GM19193 (cell line): ENCODE results near the gene TIAM1.

Experiments used
- POLR2A ChIP-seq: IDR thresholded peaks from 4 replicates; pipeline ENCODE4 v1.6.1; 2011; ENCODE audit not compliant: insufficient read depth, insufficient read length; ENCODE audit errors: extremely low read depth

The TIAM1 gene

GRCh38 chr21:31364253-31364945, 20.3 kb upstream of the TIAM1 start:
- no peak for TF ChIP-seq POLR2A

GRCh38 chr21:31363720-31364119, 19.7 kb upstream of the TIAM1 start:
- no peak for TF ChIP-seq POLR2A

GRCh38 chr21:31360717-31361116, 16.7 kb upstream of the TIAM1 start:
- no peak for TF ChIP-seq POLR2A

- no peak for TF ChIP-seq POLR2A
Observed at GRCh38 chr21:31358158-31358557, 14.1 kb upstream of the TIAM1 start.

- TF ChIP-seq POLR2A = no peak
Observed at GRCh38 chr21:31356440-31356839, 12.4 kb upstream of the TIAM1 start.

- no peak for TF ChIP-seq POLR2A
Observed at GRCh38 chr21:31354604-31355443, 10.8 kb upstream of the TIAM1 start.

- no peak for TF ChIP-seq POLR2A
Observed at GRCh38 chr21:31354122-31354521, 10.1 kb upstream of the TIAM1 start.

- no peak for TF ChIP-seq POLR2A
Observed at GRCh38 chr21:31352836-31353235, 8.8 kb upstream of the TIAM1 start.

GRCh38 chr21:31351960-31352359, 7.9 kb upstream of the TIAM1 start:
- TF ChIP-seq POLR2A = no peak

- TF ChIP-seq POLR2A = no peak
Observed at GRCh38 chr21:31351438-31351837, 7.4 kb upstream of the TIAM1 start.

- TF ChIP-seq POLR2A = no peak
Observed at GRCh38 chr21:31349208-31349607, 5.1 kb upstream of the TIAM1 start.

GRCh38 chr21:31348188-31348587, 4.1 kb upstream of the TIAM1 start:
- no peak for TF ChIP-seq POLR2A

GRCh38 chr21:31347435-31348032, 3.5 kb upstream of the TIAM1 start:
- no peak for TF ChIP-seq POLR2A

- TF ChIP-seq POLR2A = no peak
Observed at GRCh38 chr21:31346256-31346821, 2.3 kb upstream of the TIAM1 start.

- no peak for TF ChIP-seq POLR2A
Observed at GRCh38 chr21:31345136-31345535, 1.1 kb upstream of the TIAM1 start.

GRCh38 chr21:31343030-31343510, 991 bp downstream of the TIAM1 start:
- no peak for TF ChIP-seq POLR2A

GRCh38 chr21:31342348-31342747, 1.7 kb downstream of the TIAM1 start:
- no peak for TF ChIP-seq POLR2A
